GM18520 (cell line): ENCODE measurements around the gene DHRS13.
A peak's percentile ranks its signal among the peaks of the same experiment; 100 is the strongest.
"Not testable (repeated sequence)": the region's sequence is repeated elsewhere in the genome, so short reads cannot be mapped to it uniquely, and the experiment has no call there.

Source experiments
- ATAC-seq: cut with Tn5 transposase; IDR thresholded peaks from one replicate; pipeline ENCODE4 v1.9.1; 2021; ENCODE audit not compliant: unreplicated experiment

The DHRS13 gene

DNA sequence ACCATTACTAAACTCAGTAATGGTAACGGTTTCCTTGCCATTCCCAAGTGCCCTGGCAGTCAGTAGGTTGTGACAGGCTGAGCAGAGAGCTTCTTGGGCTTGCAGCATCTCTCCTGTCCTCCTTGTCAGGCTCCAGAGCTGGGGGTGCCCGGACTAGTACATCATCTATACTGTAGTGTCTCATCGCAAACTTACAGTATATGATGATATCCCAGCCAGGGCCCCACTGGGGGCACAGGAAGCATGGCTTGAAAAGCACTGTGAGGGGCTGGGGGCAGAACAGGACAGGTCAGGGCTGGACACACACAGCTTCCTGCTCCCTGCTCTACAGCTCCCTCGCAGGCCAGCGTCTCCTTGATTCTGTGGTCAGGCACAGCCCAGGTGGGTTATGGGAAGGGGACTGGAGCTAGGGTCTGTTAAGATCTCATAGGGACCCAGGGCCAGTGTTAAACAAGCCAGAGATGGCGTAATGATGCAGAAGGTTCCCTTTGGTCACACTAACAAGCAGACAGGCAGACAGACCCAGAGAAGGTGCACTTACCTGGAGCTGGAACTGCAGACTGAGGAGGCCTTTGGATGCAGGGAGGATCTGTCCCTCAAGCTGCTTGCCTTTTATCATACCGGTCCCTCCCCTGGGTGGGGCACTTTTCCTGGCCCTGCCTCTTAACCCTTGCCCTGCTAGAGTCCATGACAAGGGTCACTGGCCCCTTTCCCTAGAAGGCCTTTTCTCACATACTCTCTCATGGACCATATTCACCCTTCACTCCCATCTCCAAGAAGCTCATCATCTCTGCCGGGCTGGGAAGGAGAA is 41.3 kb downstream of the DHRS13 start:
- no peak for ATAC-seq

DNA sequence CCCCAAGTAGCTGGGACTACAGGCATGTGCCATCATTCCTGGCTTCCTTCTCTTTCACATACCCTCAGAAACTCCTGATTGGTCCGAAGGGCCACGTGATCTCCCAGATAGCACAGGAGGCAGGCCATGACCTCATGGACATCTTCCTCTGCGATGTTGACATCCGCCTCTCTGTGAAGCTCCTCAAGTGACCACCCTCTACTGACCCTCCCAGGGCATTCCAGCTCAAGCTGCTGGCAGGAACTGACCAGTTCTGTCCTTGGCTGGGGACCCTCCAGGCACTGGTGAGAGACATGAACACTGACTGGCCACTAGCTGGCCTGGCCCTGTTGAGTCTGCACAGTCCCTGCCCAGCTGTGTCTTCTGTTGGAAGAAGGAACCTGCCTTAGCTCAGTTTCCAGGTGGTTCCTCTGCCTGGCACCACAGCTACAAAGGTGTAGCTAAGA is 42.5 kb downstream of the DHRS13 start:
- no peak for ATAC-seq

DNA sequence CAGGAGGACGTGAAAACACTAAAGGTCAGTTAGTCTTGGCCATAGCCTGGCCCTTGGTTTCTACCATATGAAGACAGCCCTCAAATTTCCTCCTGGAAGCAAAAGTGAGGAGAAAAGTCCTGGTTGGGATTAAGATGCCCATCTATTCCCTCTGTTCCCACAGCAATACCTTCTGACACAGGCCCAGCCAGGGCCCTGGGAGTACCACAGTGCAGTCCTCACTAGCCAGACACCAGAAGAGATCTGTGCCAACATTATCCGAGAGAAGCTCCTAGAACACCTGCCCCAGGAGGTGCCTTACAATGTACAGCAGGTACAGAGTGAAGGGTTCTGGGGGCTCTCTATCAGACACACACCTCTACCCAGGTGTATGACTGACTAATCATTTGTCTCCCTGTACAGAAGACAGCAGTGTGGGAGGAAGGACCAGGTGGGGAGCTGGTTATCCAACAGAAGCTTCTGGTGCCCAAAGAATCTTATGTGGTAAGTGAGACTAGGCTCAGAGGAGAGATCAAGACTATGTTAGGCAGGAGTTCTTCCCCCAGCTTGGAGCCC is 44.0 kb downstream of the DHRS13 start:
- ATAC-seq = no peak

- ATAC-seq = no peak
Observed at GRCh38 chr17:28857905-28858800, 44.7 kb downstream of the DHRS13 start.

- ATAC-seq = no peak
Observed at GRCh38 chr17:28856028-28856574, 46.8 kb downstream of the DHRS13 start.

DNA sequence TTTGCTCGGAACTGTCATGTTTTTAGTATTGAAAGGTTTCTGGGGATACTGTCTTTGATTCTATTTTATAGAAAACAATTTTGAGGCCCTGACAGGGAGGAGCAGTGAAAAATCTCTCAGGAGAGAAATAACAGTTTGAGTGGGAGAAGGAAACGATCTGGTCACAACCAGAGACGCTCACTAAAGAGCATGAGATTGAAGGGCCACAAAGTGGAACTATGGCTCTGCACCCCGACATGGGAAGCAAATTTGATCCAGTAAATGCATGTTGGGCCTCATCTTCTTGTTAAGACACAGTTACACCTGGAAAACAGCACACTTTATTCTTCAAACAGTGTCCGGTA is 47.6 kb downstream of the DHRS13 start:
- ATAC-seq = no peak

DNA sequence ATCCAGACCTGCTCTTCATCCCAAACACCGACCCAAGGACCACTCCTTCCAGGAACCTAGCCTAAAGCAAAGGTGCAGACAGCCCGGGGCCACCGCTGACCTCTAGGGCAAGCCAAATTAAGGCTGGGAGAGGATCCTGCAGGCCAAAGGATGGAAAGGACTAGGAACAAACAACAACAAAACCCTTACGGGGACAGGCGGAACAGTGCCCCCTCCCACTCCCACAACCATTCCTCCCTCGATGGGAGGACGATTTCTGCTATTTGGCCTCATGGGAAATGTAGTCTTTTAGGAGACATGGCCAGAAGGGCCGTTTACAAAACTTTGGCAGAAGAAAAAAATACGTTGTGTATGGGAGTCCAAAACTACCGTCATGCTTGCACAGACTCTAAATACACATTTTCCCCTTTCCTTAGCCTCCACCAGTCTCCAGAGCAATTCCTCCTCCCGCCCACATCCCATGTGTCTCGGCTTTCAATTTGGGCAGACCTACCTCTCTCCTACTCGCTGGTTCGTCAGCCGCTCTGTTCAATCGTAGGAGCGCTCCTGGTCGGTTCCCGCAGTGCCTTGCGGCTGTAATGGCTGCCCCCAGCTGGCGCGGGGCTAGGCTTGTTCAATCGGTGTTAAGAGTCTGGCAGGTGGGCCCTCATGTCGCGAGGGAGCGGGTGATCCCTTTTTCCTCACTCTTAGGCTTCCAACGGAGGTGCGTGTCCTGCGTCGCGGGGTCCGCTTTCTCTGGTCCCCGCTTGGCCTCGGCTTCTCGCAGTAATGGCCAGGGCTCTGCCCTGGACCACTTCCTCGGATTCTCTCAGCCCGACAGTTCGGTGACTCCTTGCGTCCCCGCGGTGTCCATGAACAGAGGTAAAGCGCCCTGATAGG is 48.2 kb downstream of the DHRS13 start, which contains the start of gene ERAL1:
Gene ERAL1 (plus strand): TSS at position 560 of the 879 bp plus-strand sequence. CDS start 19 bp downstream, at position 579.
- ATAC-seq = peak; percentile 84

- ATAC-seq = no peak
Observed at GRCh38 chr17:28853295-28853694, 49.6 kb downstream of the DHRS13 start.

GRCh38 chr17:28849281-28849680 is 53.6 kb downstream of the DHRS13 start:
- no peak for ATAC-seq

DNA sequence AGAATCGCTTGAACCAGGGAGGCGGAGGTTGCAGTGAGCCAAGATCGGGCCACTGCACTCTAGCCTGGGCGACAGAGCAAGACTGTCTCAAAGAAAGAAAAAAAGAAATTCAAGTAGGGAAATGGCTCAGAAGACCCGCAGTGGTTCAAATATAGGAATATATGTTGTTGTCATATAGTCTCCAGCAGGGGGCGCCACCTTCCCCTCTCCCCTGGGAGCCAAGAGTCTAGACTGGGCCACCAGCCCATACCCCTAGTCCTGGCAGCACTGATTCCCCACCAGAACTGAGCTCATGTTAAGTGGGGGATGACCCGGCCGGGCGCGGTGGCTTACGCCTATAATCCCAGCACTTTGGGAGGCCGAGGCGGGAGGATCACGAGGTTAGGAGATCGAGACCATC is 54.2 kb downstream of the DHRS13 start:
- not testable (repeated sequence) for ATAC-seq
